ENCODE measurements around the gene CCBE1.
"Not testable (repeated sequence)": the region's sequence is repeated elsewhere in the genome, so short reads cannot be mapped to it uniquely, and the experiment has no call there.

CCBE1 gene

GRCh38 chr18:59697236-59697932 is at the start of gene CCBE1:
Gene CCBE1, minus strand, starts transcription at chr18:59697423.
- peak in 1 of 2 donors; percentile 36 for DNase-seq (ENCODE audit: low read depth in 2 of 2)

DNA sequence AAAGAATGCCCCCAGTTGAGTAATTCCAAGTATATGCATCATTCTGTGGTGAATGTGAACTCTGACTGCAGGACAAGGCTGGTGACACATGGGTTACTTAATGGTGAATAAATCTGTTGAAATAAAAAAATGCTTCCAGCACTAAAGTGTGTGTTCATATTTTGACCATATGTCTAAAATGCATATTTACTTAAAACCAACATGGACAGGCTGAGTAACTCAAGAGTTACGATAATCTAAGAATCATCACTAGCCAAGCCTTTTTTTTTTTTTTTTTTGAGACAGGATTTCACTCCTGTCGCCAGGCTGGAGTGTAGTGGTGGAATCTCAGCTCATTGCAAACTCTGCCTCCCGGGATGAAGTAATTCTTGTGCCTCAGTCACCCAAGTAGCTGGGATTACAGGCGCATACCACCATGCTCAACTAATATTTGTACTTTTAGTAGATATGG is 47.1 kb upstream of the CCBE1 start:
- DNase-seq (ENCODE audit: low read depth in 2 of 2) = no peak

- no peak for DNase-seq (ENCODE audit: low read depth in 2 of 2)
Observed at GRCh38 chr18:59743566-59743965, 46.3 kb upstream of the CCBE1 start.

GRCh38 chr18:59742325-59743111 is 45.3 kb upstream of the CCBE1 start:
- DNase-seq (ENCODE audit: low read depth in 2 of 2) = no peak

- DNase-seq (ENCODE audit: low read depth in 2 of 2) = no peak
Observed at GRCh38 chr18:59740141-59740540, 42.9 kb upstream of the CCBE1 start.

GRCh38 chr18:59737776-59738300 is 40.6 kb upstream of the CCBE1 start:
- no peak for DNase-seq (ENCODE audit: low read depth in 2 of 2)

GRCh38 chr18:59737335-59737734 is 40.1 kb upstream of the CCBE1 start:
- not testable (repeated sequence) for DNase-seq (ENCODE audit: low read depth in 2 of 2)

GRCh38 chr18:59736061-59736460 is 38.8 kb upstream of the CCBE1 start:
- DNase-seq (ENCODE audit: low read depth in 2 of 2) = no peak

DNA sequence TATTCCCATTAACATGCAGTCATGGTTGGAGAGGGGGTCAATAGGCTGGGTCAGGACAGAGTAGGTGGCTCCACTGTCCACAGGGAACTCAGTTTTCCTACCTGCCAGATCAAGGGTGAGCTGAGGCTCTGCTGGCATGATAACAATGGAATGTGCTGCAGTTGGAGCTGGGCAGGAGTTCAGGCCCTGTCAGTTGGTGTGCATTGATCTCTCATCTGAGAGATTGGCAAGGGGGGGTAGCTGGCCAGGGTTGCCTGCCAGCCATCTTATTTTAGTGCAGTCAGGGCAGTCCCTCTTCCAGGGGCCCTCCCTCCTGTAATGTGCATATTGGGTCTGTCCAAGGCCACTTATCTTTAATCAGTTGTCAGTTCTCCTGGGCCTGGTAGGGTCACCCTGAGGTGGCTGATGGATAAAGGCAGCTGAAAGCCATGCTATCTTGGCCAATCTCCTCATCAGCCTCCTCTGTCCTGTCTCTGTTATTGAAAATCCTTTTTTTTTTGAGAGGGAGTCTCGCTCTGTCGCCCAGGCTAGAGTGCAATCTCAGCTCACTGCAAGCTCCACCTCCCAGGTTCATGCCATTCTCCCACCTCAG is 38.1 kb upstream of the CCBE1 start:
- no peak for DNase-seq (ENCODE audit: low read depth in 2 of 2)

GRCh38 chr18:59733421-59733820 is 36.2 kb upstream of the CCBE1 start:
- DNase-seq (ENCODE audit: low read depth in 2 of 2) = no peak

DNA sequence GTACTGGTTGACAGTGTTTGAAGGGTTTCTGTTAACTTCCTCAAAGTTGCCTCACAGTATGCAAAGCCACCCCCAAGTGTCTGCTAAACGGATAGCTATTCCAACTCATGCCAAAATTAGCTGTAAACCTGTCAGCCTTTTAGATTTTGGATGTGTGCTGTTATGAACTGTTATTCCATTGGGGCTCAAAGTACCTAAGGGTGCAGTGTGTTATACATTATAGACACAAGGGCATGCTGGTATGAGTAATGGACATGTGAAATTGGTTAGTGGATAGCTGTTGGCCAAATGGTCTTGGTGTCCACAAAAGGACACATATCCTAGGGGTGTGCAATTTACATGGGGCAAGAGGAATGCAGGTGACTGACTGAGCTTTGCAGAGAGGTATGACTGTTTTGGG is 33.7 kb upstream of the CCBE1 start:
- no peak for DNase-seq (ENCODE audit: low read depth in 2 of 2)

- no peak for DNase-seq (ENCODE audit: low read depth in 2 of 2)
Observed at GRCh38 chr18:59729781-59730180, 32.6 kb upstream of the CCBE1 start.

DNA sequence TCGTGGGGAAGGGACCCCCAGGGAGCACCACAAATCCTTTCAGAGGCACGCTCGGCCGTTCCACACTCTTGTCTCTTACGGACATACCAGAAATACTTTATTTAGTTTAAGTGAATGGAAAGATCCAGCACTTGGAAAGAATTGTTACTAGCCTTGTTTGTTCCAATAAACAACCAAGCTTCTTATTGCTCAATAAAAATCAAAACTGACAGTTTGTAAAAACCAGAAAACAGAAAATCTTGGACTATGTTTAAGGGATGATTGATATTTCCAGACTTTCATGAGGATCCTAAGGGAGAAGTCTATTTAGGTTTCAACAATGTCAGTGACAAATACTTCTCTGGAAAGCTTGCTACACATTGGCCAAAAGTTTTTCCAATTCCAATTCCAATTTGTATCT is 31.6 kb upstream of the CCBE1 start:
- no peak for DNase-seq (ENCODE audit: low read depth in 2 of 2)

- DNase-seq (ENCODE audit: low read depth in 2 of 2) = no peak
Observed at GRCh38 chr18:59725142-59725541, 27.9 kb upstream of the CCBE1 start.

DNA sequence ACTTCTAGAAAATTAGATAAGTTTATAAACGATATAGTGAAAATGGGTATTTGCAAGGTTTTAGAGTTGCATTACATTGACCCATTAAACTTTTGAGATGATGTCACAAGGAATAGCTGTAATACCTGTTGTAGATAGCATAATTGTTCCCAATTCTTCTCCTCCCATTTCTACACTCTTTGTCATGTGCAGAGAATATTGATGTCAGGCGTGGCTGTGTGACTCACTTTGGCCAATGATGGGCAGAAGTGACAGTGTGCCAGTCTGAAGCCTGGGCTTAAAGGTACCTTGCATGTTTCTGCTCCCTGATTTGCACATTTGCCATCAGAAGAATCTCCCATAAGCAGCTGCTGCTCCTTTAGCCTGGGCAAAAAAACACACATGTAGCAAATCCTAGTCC is 26.9 kb upstream of the CCBE1 start:
- DNase-seq (ENCODE audit: low read depth in 2 of 2) = no peak

- no peak for DNase-seq (ENCODE audit: low read depth in 2 of 2)
Observed at GRCh38 chr18:59721931-59722330, 24.7 kb upstream of the CCBE1 start.

DNA sequence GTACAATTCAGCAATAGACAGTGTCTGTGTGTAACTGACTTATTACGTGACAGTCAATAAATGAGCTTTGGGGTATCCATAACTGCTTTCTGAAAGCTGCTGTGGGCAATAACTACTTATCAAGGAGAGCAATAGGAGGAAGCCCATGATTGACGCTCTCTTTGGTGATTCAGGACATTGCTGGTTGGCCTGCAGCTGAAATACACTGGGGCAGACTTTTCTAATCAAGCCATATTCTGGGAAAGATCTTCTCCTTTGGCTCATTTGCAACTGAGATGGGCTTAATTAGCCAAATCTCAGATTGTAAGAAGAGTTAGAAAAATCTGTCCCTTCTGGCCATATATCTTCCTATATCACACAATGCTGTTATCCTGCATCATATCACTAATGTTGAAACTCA is 24.0 kb upstream of the CCBE1 start:
- DNase-seq (ENCODE audit: low read depth in 2 of 2) = no peak

DNA sequence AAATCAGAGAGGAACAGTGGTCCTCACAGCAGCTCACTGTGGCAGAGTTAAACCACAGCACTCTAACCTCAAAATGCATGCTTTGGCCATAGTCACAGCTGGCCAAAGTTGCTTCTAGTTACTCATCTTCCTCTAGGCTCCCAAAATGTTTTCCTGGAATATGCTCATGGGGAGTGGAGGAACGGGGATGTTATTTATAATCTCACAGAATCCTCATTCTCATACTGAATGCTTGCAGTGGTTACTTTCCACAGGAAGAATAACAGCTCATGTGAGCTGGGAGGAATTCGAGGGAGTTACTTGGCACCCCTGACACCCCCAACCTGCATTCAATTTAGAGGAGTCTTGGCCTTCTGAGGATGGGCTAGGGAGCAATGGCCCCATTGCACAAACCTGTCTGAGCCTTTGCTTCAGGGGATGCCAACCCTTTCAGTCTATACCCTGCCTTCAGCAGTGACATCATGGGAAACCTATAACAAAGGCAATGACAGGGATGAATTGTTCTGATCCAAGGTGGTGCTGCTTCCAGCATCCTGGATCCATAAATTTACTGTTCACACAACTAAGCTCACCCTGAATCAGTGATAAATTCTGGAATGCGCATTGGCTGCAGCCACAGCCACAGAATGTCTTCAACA is 22.4 kb upstream of the CCBE1 start:
- DNase-seq (ENCODE audit: low read depth in 2 of 2) = no peak

GRCh38 chr18:59718464-59719157 is 21.4 kb upstream of the CCBE1 start:
- DNase-seq (ENCODE audit: low read depth in 2 of 2) = no peak

GRCh38 chr18:59718108-59718463 is 20.9 kb upstream of the CCBE1 start:
- no peak for DNase-seq (ENCODE audit: low read depth in 2 of 2)

GRCh38 chr18:59717291-59717690 is 20.1 kb upstream of the CCBE1 start:
- DNase-seq (ENCODE audit: low read depth in 2 of 2) = no peak

- no peak for DNase-seq (ENCODE audit: low read depth in 2 of 2)
Observed at GRCh38 chr18:59715966-59716369, 18.7 kb upstream of the CCBE1 start.

Measured in stimulated activated CD8-positive, alpha-beta memory T cell treated with anti-CD3 and anti-CD28 coated beads, Interleukin-15, amount 100 ng/mL, for 48 hours (primary cell).